ENCODE data around the gene MTMR2. TPM values are rescaled to one million over a fixed set of nuclear protein-coding genes. Genes with fewer than 3 reads are reported as not detected.
A peak's percentile ranks its signal among the peaks of the same experiment; 100 is the strongest.

Gene MTMR2
- total and polyA plus RNA-seq, 2 of the 13 experiments (the other 11 are each of a cell fraction or from before 2014, with no cell fraction given), result 12.7 to 22.3 TPM

- TF ChIP-seq LRRFIP1 (CRISPR knock-in tag; conservative IDR thresholded peaks at IDR 0.05) (no peak), ZNF546 (CRISPR knock-in tag; conservative IDR thresholded peaks at IDR 0.05) (no peak), FOXP1 (IDR thresholded peaks at IDR 0.05) (no peak), FOXP1 (CRISPR knock-in tag; IDR thresholded peaks at IDR 0.05) (peak; percentile 41; the same call in 1 of the 2 replicates), GFI1 (CRISPR knock-in tag; IDR thresholded peaks at IDR 0.05; ENCODE audit: borderline replicate concordance) (peak; percentile 56; the same call in 1 of the 2 replicates), ZSCAN20 (CRISPR knock-in tag; IDR thresholded peaks at IDR 0.05; ENCODE audit: borderline replicate concordance) (no peak), ZBTB2 (CRISPR knock-in tag; IDR thresholded peaks at IDR 0.05; ENCODE audit: low read depth) (peak; percentile 95), MYC (CRISPR knock-in tag; IDR thresholded peaks at IDR 0.05; ENCODE audit: borderline replicate concordance) (peak; percentile 89; the same call in 1 of the 2 replicates), HNRNPLL (IDR thresholded peaks at IDR 0.05; ENCODE audit: low read depth, low read length, poor library complexity, severe bottlenecking) (peak; percentile 76), AGO1 (IDR thresholded peaks at IDR 0.05; ENCODE audit: low read depth, low read length, poor library complexity, severe bottlenecking) (no peak), SAP130 (CRISPR knock-in tag; IDR thresholded peaks at IDR 0.05; ENCODE audit: low read depth) (peak; percentile 92), SPEN (CRISPR knock-in tag; IDR thresholded peaks at IDR 0.05; ENCODE audit: low read depth) (peak; percentile 97), CERS6 (CRISPR knock-in tag; IDR thresholded peaks at IDR 0.05) (no peak), MTERF4 (CRISPR knock-in tag; IDR thresholded peaks at IDR 0.05) (peak; percentile 3), ATF2 (CRISPR knock-in tag; IDR thresholded peaks at IDR 0.05) (0 out of 2 replicates have a peak, but pooled peaks have one; percentile 44), TBX3 (IDR thresholded peaks at IDR 0.05; ENCODE audit: borderline replicate concordance) (no peak), MYPOP (CRISPR knock-in tag; IDR thresholded peaks at IDR 0.05) (no peak; the same call in 1 of the 2 replicates), NKX3-1 (CRISPR knock-in tag; IDR thresholded peaks at IDR 0.05) (no peak), BHLHE40 (IDR thresholded peaks at IDR 0.05; ENCODE audit: low read length) (no peak), ZNF589 (CRISPR knock-in tag; conservative IDR thresholded peaks at IDR 0.05) (peak; percentile 63; the same call in 1 of the 2 replicates), ZNF225 (CRISPR knock-in tag; IDR thresholded peaks at IDR 0.05) (no peak)
Observed at GRCh38 chr11:95789506-95790122, 134.3 kb downstream of the MTMR2 start, which contains the start of gene FAM76B (continued).

Data from HepG2 (cell line).